ENCODE results near the gene TIAM1.

- TF ChIP-seq CTCF (conservative IDR thresholded peaks at IDR 0.05; ENCODE audit: low read length), result no peak
- no peak for TF ChIP-seq EZH2phosphoT487 (IDR thresholded peaks at IDR 0.05; ENCODE audit: borderline replicate concordance, low read depth, low read length)
Observed at GRCh38 chr21:31282095-31282709, 61.9 kb downstream of the TIAM1 start.
